ENCODE data around the gene CAMP. TPM values are rescaled to one million over a fixed set of nuclear protein-coding genes. Genes with fewer than 3 reads are reported as not detected.

CAMP gene
- total RNA-seq, 2 donors from 2014 or later, result not detected

GRCh38 chr3:48256557-48256956, 33.3 kb downstream of the CAMP start:
- no peak for ATAC-seq
- H3K36me3 ChIP-seq (replicated peaks in 1 of 2; ENCODE audit: insufficient read depth in 1 of 2, low read depth in 2 of 2), result peaks cover 0 to under 1% of the 10 kb centered on the region in 2 donors

GRCh38 chr3:48258530-48258929, 35.2 kb downstream of the CAMP start:
- DNase-seq (no peak), ATAC-seq (no peak)
- Histone ChIP-seq H3K27ac (no peak overlapping the region), H3K4me3 (no peak overlapping the region), H3K9me3 (no peaks in the 10 kb centered on the region), H3K4me1 (no peaks in the 10 kb centered on the region), H3K27me3 (no peaks in the 10 kb centered on the region), H3K36me3 (replicated peaks in 1 of 2; ENCODE audit: insufficient read depth in 1 of 2, low read depth in 2 of 2) (peaks cover 0 to 4% of the 10 kb centered on the region in 2 donors)
- TF ChIP-seq POLR2A (IDR thresholded peaks at IDR 0.05) (no peak), CTCF (IDR thresholded peaks at IDR 0.05) (no peak)
- intact Hi-C loops (cut with DNase I), result no loop called here
- WGBS, 2 donors, result 95 to 100% methylated on average over 1 of the region's 1 CpG

More at GRCh38 chr3:48256557-48256956, 33.3 kb downstream of the CAMP start:
- intact Hi-C loops (cut with DNase I), result no loop called here
- no peak for DNase-seq
- TF ChIP-seq POLR2A (IDR thresholded peaks at IDR 0.05), result no peak
- TF ChIP-seq CTCF (IDR thresholded peaks at IDR 0.05), result no peak
- Histone ChIP-seq H3K4me3 (no peak overlapping the region), H3K27ac (no peak overlapping the region), H3K9me3 (no peaks in the 10 kb centered on the region), H3K27me3 (no peaks in the 10 kb centered on the region), H3K4me1 (no peaks in the 10 kb centered on the region)
- WGBS, 2 donors, result 92 to 93% methylated on average over 8 of the region's 8 CpGs

- H3K36me3 ChIP-seq (replicated peaks in 1 of 2; ENCODE audit: insufficient read depth in 1 of 2, low read depth in 2 of 2), result peaks cover 0 to 4% of the 10 kb centered on the region in 2 donors
- TF ChIP-seq CTCF (IDR thresholded peaks at IDR 0.05) (no peak), POLR2A (IDR thresholded peaks at IDR 0.05) (no peak)
- no peaks in the 10 kb centered on the region for H3K27me3 ChIP-seq
- DNase-seq (no peak), ATAC-seq (no peak)
- no peaks in the 10 kb centered on the region for H3K9me3 ChIP-seq
- WGBS, 2 donors, result 66 to 81% methylated on average over 2 of the region's 2 CpGs
- intact Hi-C loops (cut with DNase I), result no loop called here
- no peak overlapping the region for H3K4me3 ChIP-seq
- H3K4me1 ChIP-seq, result peaks cover 5% of the 10 kb centered on the region
- no peak overlapping the region for H3K27ac ChIP-seq
These were observed 44.5 kb downstream of the CAMP start for GRCh38 chr3:48267782-48268181.

GRCh38 chr3:48268381-48268935, 45.2 kb downstream of the CAMP start:
- no peak for TF ChIP-seq POLR2A (IDR thresholded peaks at IDR 0.05)
- TF ChIP-seq CTCF (IDR thresholded peaks at IDR 0.05), result no peak
- Histone ChIP-seq H3K27me3 (no peaks in the 10 kb centered on the region), H3K4me1 (peaks cover 12% of the 10 kb centered on the region), H3K27ac (no peak overlapping the region), H3K9me3 (no peaks in the 10 kb centered on the region), H3K4me3 (no peak overlapping the region), H3K36me3 (replicated peaks in 1 of 2; ENCODE audit: insufficient read depth in 1 of 2, low read depth in 2 of 2) (peaks cover 0 to 3% of the 10 kb centered on the region in 2 donors)
- no peak for DNase-seq
- intact Hi-C loops (cut with DNase I), result no loop called here
- no peak for ATAC-seq
- WGBS, 2 donors, result 82 to 86% methylated on average over 13 of the region's 13 CpGs

GRCh38 chr3:48268936-48269561, 45.8 kb downstream of the CAMP start:
- DNase-seq (peak in 1 of 4 donors; percentile 13), ATAC-seq (no peak)
- no peaks in the 10 kb centered on the region for H3K27me3 ChIP-seq
- peaks cover 18% of the 10 kb centered on the region for H3K4me1 ChIP-seq
- no peaks in the 10 kb centered on the region for H3K9me3 ChIP-seq
- 81 to 82% methylated on average over 22 to 23 of the region's 23 CpGs for WGBS, 2 donors
- H3K4me3 ChIP-seq, result no peak overlapping the region
- no peak overlapping the region for H3K27ac ChIP-seq
- intact Hi-C loops (cut with DNase I), result no loop called here
- TF ChIP-seq CTCF (IDR thresholded peaks at IDR 0.05), result no peak
- no peak for TF ChIP-seq POLR2A (IDR thresholded peaks at IDR 0.05)
- peaks cover 0 to 3% of the 10 kb centered on the region in 2 donors for H3K36me3 ChIP-seq (replicated peaks in 1 of 2; ENCODE audit: insufficient read depth in 1 of 2, low read depth in 2 of 2)

All from body of pancreas (tissue), 4 donors.